Suprapubic skin (tissue), 4 donors: Measurements from ENCODE around the gene SRSF3.

ENCODE experiments used
- POLR2A ChIP-seq, 2 donors: fragments of 450-650 bp; IDR thresholded peaks; one replicate each; pipeline ENCODE4 v1.6.1; 2017; ENCODE audit warnings: antibody characterized with exemption in 2 of 2, mild to moderate bottlenecking in 2 of 2, moderate library complexity in 2 of 2
- POLR2AphosphoS5 ChIP-seq, 3 donors: sonication (generic); formaldehyde crosslinking; IDR thresholded peaks; one replicate each; pipeline ENCODE4 v1.6.1; 2017; ENCODE audit warnings: antibody characterized with exemption in 3 of 3

DNA sequence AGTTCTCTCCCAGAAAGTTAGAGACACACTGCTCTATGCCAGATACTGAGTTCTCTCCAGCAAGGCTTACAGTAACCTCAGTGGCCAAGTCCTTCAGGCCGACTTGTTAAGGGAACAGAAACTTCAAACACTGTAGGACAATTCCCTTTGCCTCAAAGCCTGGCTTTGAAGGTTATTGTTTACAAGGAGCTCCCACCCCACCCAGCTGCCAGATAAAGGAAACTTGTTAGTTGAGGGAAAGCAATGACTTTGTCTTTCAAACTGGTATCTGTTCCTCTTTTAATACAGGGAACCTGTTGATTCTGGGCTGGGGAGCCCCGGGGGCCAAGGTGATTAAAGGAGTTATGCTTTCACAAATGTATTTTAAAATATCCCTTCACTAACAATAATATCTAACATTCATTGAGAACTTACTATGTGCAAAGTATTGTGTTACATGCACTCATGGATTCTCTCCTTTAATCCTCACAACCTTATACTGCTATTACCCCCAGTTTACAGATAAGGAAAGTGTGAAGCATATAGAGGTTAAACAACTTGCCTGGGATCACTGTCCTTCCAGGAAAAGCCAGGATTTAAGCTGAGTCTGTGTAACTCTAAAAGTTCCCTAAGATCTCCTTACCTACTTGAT lies 56.8 kb downstream of the SRSF3 start:
- no peak for TF ChIP-seq POLR2AphosphoS5 (IDR thresholded peaks at IDR 0.05)
- TF ChIP-seq POLR2A (IDR thresholded peaks at IDR 0.05) = no peak
